DMS114 treated with DMSO at 0.1 percent for 48 hours (cell line): ENCODE data around the gene ERF.
A peak's percentile ranks its signal among the peaks of the same experiment; 100 is the strongest.

ENCODE experiments used
- DNase-seq: peaks from one replicate; lab custom pipeline; 2025; ENCODE audit not compliant: unreplicated experiment; lab: John Stamatoyannopoulos, UW

ERF gene

DNA sequence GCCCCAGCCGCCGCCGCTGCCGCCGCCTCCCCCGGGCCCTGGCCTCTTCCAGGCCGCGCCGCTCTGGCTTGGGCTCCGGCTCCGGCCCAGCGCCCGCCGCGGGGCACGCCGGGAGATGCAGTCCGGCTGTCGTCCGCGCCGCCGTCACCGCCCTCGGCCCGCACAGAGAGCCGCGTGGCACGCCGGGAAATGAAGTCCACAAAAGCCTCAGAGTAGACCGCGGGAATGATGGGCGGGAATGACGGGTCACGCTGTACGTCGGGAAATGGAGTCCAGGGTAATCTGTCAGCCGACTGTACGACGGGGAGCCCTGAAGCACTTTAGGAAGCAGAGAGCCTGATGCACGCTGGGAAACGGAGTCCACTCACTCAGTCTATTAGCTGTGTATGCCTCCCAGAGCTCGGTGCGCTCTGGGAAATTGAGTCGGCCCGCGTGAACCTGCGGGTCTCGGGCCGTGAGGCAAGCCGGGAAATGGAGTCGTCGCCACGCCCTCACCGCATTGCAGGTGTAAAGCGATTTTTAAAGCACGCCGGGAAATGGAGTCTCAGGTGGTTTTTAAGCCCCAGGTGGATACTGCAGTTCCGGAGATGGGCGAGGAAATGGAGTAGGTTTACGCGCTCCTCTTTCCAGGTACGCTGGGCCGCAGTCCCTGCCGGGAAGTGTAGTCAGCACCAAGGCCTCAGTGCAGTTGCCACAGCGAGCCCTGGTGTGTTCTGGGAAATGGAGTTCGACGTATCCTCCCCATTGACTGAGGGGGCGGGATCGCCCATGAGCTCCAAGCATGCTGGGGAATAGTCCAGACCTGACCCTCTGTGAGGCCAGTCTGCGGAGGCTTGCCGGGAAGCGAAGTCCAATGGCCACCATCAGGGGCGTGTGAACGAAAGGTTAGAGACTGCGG, 12.2 kb downstream of the ERF start, which contains the start of gene GSK3A:
TSS of gene GSK3A (minus strand) at position 91 of the 898 bp plus-strand sequence. CDS start 137 bp downstream, outside the sequence.
- DNase-seq: peak; percentile 98

DNA sequence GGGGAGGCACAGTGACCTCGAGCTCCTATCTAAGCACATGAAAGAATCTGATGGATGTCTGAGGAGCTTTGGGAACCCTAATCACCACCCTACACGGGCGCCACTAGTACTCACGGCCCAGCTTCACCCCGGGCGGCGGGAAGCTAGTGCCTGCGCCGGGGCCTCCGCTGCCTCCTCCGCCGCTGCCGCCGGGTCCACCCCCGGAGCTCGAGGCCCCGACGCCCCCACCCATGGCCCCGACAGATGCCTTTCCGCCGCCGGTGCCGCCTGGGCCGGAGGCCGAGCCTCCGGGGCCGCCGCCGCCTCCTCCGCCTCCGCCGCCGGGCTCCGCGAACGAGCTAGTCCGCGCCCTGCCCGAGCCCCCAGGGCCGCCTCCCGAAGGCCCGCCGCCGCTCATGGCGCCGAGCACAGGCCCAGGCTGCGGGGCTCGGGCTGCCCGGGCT, 12.8 kb downstream of the ERF start:
- no peak for DNase-seq

GRCh38 chr19:42241279-42241678, 13.6 kb downstream of the ERF start:
- DNase-seq: no peak

- no peak for DNase-seq
Observed at GRCh38 chr19:42239544-42240220, 15.2 kb downstream of the ERF start.

- no peak for DNase-seq
Observed at GRCh38 chr19:42235181-42235580, 19.7 kb downstream of the ERF start.

- DNase-seq: no peak
Observed at GRCh38 chr19:42234364-42234763, 20.6 kb downstream of the ERF start.

DNA sequence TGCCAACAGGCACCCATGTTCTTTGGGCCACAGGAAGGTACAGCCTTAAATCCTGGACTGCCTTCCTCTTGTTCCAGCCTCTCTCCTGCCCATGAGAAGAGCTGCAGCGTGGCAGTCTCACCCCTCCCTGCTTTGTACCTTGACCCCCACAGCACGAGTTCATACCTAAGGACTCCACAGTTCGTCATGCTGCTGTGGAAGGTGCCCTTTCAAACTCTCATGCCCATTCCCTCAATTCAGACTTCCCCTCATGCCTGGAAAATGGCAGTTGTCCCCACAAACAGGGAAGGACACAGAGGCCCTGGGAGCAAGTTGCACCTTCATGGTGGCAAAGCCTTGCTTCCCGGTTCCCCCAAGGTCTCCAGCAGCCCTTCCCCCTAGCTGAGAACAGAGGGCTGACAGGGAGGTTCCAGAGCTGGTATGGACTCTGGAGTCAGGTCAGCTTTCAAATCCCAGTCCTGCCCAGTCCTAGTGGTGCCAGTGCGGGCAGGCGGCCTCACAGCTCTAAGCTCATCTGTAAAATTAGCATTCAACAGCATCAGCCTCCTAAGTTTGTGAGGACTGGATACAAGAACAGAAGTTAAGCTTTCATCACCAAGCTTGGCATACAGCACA, 21.1 kb downstream of the ERF start:
- no peak for DNase-seq

DNA sequence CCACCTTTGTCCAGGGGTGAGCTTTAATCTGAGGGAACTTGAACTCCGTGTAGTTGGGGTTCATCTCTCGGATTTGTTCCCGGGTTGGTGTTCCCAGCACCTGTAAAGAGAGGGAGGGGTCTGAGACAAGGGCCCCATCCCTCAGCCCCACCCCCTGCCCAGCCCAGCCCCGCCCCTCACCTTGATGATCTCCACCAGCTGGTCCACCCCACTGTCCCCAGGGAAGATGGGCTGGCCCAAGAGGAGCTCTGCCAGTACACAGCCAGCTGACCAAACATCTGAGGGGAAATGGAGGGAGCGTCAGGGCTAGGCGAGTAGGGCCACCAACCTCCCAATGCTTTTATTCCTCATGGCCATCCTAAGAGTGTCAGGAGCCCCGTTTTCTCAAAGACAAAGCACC, 21.8 kb downstream of the ERF start:
- no peak for DNase-seq

DNA sequence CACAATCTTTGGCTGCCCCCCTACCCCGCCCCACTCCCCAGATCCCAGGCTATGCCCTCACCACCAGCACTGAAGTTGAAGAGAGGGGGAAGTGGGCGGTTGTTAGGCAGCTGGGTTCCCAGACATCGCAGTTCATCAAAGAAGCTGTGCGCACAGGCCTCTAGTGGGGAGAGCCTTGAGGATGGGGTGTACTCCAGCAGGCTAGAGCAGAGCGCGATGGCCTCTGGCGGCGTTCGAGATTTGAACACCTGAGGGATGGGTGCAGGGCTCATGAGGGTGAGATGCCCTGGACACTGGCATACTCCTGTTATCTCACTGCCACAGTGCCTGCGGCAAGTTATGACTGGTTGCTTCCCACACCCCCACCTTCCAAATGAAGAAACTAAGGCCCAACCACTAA, 22.5 kb downstream of the ERF start:
- no peak for DNase-seq

- no peak for DNase-seq
Observed at GRCh38 chr19:42230571-42230970, 24.4 kb downstream of the ERF start.

- DNase-seq: no peak
Observed at GRCh38 chr19:42229855-42230351, 25.0 kb downstream of the ERF start.

GRCh38 chr19:42229301-42229854, 25.6 kb downstream of the ERF start:
- no peak for DNase-seq

DNA sequence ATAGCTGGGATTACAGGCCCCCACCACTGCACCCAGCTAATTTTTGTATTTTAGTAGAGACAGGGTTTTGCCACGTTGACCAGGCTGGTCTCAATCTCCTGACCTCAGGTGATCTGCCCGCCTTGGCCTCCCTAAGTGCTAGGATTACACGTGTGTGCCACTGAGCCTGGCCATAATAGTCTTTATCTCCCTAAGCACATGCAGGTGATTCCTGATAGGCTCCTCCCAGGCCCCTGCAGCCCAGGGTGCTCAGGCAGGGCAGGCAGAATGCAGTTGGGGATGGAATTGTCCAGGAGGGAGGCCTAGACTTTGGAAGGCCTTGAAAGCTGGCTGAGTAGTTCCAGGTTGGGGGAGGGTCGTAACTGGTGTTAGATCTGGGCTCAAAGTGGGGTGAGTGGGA, 26.3 kb downstream of the ERF start:
- DNase-seq: no peak

DNA sequence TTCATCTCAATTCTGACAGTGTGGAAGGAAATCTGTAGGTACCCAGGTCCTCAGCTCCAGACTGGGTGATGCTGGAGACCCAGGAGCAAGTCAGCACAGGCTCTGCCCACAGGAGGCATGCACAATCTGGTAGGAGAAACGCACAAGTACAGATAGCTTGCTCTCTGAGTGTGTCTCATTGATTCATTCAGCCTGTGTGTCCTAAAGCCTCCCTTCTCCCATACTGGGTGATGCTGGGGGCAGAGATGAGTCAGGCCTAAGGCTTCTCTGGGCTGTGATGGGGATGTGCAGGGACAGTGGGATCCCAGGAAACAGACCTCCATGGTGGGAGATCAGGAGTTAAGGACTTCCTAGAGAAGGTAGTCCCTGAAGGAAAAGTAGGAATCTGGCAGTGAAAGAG, 28.0 kb downstream of the ERF start:
- DNase-seq: no peak

GRCh38 chr19:42225718-42226292, 29.1 kb downstream of the ERF start:
- no peak for DNase-seq

GRCh38 chr19:42224940-42225717, 29.8 kb downstream of the ERF start:
- DNase-seq: no peak

- DNase-seq: no peak
Observed at GRCh38 chr19:42220751-42221097, 34.2 kb downstream of the ERF start.

- DNase-seq: peak; percentile 94
Observed at GRCh38 chr19:42219812-42220750, 34.8 kb downstream of the ERF start, which contains the start of gene ZNF526. Gene ZNF526 (plus strand): TSS chr19:42220312. CDS start chr19:42224404, 4,092 bp downstream.
